Nephron progenitor cell (in vitro differentiated cells): ENCODE data around the gene ABCC8.

Source experiments
- DNase-seq: peaks from one replicate; pipeline ENCODE4 v3.0.0; 2021
- H3K27ac Mint-ChIP-seq: 2 replicates; pipeline ENCODE4 v1.8.0; 2021; ENCODE audit warnings: mild to moderate bottlenecking, moderate library complexity, mixed read lengths
- H3K27me3 Mint-ChIP-seq: 2 replicates; pipeline ENCODE4 v1.8.0; 2021; ENCODE audit warnings: mild to moderate bottlenecking, low read depth, mixed read lengths; ENCODE audit not compliant: poor library complexity
- H3K36me3 Mint-ChIP-seq: 2 replicates; pipeline ENCODE4 v1.8.0; 2021; ENCODE audit warnings: low read depth, mixed read lengths
- H3K4me1 Mint-ChIP-seq: 2 replicates; pipeline ENCODE4 v1.8.0; 2021; ENCODE audit warnings: mixed read lengths
- H3K4me3 Mint-ChIP-seq: 2 replicates; pipeline ENCODE4 v1.8.0; 2021; ENCODE audit warnings: mild to moderate bottlenecking, moderate library complexity, mixed read lengths
- H3K9me3 Mint-ChIP-seq: 2 replicates; pipeline ENCODE4 v1.8.0; 2021; ENCODE audit warnings: mild to moderate bottlenecking, moderate library complexity, mixed read lengths
- TF ChIP-seq, protein P1 (sequence below): fragments of 200-600 bp; sonication (generic); IDR thresholded peaks from 2 replicates; pipeline ENCODE4 v1.5.0; 2021; ENCODE audit warnings: antibody characterized with exemption

The ABCC8 gene

DNA sequence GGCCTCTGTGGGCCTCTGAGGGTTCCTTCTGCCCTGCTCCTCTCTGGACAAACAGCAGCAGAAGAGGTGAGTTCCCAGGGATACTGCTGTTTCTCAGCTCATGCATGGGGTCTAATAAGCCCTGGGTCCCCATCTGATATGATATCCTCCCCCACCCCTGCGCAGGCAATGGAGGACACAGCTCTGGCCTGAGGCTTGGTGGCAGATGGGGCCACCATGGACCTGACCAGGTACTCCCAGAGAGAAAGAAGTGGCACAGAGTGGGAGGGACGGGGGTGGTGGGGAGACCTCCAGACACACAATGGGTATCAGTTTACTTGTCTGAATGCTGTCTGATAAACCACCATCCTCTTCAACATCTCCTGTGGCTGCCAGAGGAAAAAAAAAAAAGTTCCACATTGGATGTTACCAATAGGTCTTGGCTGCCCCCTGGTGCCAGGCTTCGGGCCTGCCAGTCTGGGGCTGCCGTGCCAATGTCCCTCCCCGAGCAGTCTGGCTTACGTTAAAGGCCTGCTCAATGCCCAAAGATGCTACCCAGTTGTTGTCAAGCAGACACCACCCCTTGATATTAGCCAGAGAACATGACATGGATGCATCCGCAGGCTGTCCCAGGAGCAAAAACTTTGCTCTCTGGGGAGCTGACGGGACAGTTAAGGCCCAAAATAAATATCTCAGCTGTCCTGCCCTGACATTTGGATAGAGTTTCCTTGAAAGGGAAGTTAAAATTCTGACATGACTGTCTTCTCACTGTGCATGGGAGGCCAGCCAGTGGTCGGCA, 27.9 kb upstream of the ABCC8 start:
- peaks cover 22% of the 10 kb centered on the region for H3K27me3 Mint-ChIP-seq
- H3K36me3 Mint-ChIP-seq = no peaks in the 10 kb centered on the region
- H3K4me1 Mint-ChIP-seq = peaks cover 8% of the 10 kb centered on the region
- peak; percentile 86 for DNase-seq
- TF ChIP-seq, protein P1, sequence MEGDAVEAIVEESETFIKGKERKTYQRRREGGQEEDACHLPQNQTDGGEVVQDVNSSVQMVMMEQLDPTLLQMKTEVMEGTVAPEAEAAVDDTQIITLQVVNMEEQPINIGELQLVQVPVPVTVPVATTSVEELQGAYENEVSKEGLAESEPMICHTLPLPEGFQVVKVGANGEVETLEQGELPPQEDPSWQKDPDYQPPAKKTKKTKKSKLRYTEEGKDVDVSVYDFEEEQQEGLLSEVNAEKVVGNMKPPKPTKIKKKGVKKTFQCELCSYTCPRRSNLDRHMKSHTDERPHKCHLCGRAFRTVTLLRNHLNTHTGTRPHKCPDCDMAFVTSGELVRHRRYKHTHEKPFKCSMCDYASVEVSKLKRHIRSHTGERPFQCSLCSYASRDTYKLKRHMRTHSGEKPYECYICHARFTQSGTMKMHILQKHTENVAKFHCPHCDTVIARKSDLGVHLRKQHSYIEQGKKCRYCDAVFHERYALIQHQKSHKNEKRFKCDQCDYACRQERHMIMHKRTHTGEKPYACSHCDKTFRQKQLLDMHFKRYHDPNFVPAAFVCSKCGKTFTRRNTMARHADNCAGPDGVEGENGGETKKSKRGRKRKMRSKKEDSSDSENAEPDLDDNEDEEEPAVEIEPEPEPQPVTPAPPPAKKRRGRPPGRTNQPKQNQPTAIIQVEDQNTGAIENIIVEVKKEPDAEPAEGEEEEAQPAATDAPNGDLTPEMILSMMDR = peak; percentile 92
- no peak overlapping the region for H3K4me3 Mint-ChIP-seq
- no peaks in the 10 kb centered on the region for H3K9me3 Mint-ChIP-seq
- no peak overlapping the region for H3K27ac Mint-ChIP-seq

DNA sequence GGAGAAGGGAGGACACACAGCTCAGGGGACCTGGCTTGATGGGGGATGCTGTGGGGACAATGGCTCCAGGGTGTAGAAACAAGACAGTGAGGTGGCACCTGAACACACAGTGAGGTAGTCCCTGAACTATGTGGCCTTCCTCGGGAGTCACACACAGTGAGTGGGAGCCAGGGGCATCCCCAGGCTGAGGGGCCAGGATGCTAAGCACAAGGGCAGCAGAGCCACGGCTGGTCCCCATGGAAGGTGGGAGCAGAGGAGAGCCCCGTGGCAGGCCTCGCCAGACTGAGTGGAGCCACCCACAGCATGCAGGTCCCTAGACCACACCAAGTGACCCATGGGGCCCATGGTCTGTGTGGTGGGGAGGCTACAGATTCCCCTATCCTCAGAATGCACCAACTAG, 26.0 kb upstream of the ABCC8 start:
- H3K27me3 Mint-ChIP-seq = peaks cover 21% of the 10 kb centered on the region
- H3K27ac Mint-ChIP-seq = no peak overlapping the region

DNA sequence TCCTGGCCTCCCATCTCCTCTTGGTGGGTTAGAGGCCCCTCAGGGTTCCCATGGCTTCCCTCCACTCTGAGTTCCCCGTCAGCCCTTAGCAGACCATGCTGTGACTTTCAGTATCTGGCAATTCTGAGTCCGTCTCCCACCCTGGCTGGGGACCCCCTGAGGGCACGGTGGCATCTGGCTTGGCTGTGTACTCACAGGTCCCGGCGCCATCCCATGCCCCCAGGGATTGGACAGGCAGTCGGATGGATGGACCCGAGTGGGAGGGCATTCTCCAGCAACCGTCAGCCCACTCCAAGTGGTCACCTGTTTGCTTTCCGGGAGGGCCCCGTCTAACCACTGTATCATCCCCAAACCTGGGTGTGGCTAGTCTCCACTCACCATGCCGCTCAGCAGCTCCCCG, 24.0 kb upstream of the ABCC8 start:
- no peak for DNase-seq
- no peak overlapping the region for H3K4me3 Mint-ChIP-seq
- no peaks in the 10 kb centered on the region for H3K9me3 Mint-ChIP-seq
- peaks cover 8% of the 10 kb centered on the region for H3K4me1 Mint-ChIP-seq
- TF ChIP-seq, protein P1 = no peak
- H3K36me3 Mint-ChIP-seq = no peaks in the 10 kb centered on the region
- H3K27ac Mint-ChIP-seq = no peak overlapping the region
- H3K27me3 Mint-ChIP-seq = peaks cover 15% of the 10 kb centered on the region

More for the DNA sequence above, 26.0 kb upstream of the ABCC8 start:
- TF ChIP-seq, protein P1 = no peak
- H3K9me3 Mint-ChIP-seq = no peaks in the 10 kb centered on the region
- H3K4me3 Mint-ChIP-seq = no peak overlapping the region
- DNase-seq = no peak
- no peaks in the 10 kb centered on the region for H3K36me3 Mint-ChIP-seq
- peaks cover 8% of the 10 kb centered on the region for H3K4me1 Mint-ChIP-seq

DNA sequence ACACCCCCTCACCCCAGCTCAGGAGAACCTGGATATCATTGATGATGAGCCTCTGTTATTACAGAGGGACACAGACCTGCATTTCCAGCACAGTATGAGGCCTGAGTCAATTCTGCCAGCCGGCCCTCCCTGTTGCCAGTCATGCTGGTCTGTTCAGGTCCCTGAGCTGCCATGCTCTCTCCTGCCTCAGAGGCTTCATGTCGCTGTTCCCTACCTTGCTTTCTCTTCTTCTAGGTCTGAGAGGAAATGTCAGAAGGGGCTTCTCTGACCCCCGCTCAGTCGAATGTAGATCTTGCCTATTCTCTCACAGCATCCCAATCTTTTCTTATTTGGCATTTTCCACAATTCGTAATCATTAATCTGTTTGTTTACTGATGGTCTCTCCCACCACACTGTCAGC, 21.8 kb upstream of the ABCC8 start:
- no peaks in the 10 kb centered on the region for H3K9me3 Mint-ChIP-seq
- TF ChIP-seq, protein P1 = peak; percentile 53
- H3K4me3 Mint-ChIP-seq = no peak overlapping the region
- DNase-seq = peak; percentile 30
- peaks cover 20% of the 10 kb centered on the region for H3K27me3 Mint-ChIP-seq
- no peak overlapping the region for H3K27ac Mint-ChIP-seq
- H3K36me3 Mint-ChIP-seq = no peaks in the 10 kb centered on the region
- H3K4me1 Mint-ChIP-seq = peaks cover 4% of the 10 kb centered on the region

DNA sequence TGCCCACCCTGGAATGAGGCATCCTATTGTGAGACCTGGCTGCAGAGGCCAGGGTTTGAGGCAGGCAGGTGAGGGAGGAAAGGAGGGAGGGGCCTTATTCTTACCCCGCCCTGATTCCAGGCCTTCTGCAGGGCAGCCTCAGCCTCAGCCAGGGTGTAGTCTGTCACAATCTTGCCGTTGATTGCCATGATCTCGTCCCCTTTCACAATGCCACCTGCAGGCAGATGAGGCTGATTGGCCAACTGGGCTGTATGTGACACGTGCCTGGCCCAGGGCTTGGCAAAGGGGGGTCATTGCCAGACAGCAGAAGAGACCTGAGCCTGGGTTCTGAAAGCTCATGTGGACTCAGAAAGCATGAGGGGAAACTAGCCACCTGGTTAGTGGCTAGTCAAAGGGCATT, 21.4 kb upstream of the ABCC8 start:
- Mint-ChIP-seq H3K27me3 (peaks cover 20% of the 10 kb centered on the region), H3K4me1 (peaks cover 6% of the 10 kb centered on the region), H3K36me3 (no peaks in the 10 kb centered on the region), H3K27ac (no peak overlapping the region), H3K9me3 (no peaks in the 10 kb centered on the region), H3K4me3 (no peak overlapping the region)
- TF ChIP-seq, protein P1 = no peak
- no peak for DNase-seq

DNA sequence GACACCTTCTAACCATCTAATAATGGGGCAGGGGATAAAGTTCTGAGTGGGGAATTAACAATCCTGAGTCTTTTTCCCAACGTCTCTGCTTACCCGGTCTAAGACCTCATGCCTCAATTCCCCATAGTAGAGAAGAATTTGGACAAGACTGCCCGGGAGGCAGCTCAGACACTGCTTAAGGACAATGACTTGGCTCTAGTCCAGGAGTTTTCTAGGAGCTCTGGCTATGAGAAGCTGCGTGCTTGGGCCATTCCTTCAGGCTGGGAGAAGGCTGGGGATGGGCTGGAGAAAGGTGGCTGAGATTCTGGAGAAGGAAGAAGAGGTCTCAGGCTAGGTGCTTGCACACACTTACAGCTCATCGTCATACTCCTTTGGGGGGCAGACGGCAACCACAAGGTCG, 19.8 kb upstream of the ABCC8 start:
- H3K36me3 Mint-ChIP-seq = no peaks in the 10 kb centered on the region
- peaks cover 17% of the 10 kb centered on the region for H3K4me1 Mint-ChIP-seq
- DNase-seq = no peak
- no peak overlapping the region for H3K4me3 Mint-ChIP-seq
- no peaks in the 10 kb centered on the region for H3K9me3 Mint-ChIP-seq
- peaks cover 16% of the 10 kb centered on the region for H3K27me3 Mint-ChIP-seq
- H3K27ac Mint-ChIP-seq = no peak overlapping the region
- TF ChIP-seq, protein P1 = no peak
